ENCODE results near the gene ETFB.

ETFB gene

DNA sequence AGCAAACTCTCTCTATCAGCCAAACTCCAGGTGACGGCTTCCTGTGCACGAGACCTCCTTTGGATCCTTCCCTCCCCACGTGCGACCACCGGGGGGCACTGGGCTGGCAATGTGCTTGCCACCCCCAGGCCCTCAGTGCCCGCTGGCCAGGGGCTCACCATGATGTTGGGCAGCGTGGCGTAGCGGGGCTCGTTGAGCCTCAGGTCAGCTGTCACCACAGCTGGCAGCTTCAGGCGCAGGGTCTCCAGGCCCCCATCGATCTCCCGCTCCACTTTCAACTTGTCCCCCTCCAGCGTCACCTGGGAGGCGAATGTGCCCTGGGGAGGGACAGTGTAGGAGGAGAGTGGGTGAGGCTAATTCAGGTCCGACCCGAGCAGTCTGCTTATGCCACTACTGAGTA lies 19.4 kb downstream of the ETFB start:
- DNase-seq, result no peak

DNA sequence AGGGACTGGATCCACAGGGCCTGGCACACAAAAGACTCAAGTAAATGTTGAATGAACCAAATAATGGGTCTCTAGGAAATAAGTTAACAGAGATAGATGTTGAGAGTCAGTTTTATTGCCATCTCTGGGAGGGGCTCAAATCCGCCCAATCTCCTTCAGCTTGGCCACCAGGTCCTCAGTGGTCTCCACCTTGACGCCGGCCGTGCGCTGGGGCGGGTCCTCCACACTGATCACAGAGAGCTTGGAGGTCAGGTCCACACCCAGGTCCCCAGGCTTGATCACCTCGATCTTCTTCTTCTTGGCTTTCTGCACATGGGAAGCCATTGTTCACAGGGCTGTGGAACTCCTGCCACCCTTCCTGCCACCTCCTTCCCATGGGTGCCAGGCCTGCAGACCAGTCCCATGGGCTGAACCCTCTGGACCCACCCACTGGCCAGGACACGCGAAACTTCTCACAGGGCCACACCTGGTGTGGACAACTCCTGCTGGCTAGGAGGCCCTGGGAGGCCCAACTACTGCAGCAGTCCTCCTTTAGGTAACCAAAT lies 21.0 kb downstream of the ETFB start:
- DNase-seq, result no peak

DNA sequence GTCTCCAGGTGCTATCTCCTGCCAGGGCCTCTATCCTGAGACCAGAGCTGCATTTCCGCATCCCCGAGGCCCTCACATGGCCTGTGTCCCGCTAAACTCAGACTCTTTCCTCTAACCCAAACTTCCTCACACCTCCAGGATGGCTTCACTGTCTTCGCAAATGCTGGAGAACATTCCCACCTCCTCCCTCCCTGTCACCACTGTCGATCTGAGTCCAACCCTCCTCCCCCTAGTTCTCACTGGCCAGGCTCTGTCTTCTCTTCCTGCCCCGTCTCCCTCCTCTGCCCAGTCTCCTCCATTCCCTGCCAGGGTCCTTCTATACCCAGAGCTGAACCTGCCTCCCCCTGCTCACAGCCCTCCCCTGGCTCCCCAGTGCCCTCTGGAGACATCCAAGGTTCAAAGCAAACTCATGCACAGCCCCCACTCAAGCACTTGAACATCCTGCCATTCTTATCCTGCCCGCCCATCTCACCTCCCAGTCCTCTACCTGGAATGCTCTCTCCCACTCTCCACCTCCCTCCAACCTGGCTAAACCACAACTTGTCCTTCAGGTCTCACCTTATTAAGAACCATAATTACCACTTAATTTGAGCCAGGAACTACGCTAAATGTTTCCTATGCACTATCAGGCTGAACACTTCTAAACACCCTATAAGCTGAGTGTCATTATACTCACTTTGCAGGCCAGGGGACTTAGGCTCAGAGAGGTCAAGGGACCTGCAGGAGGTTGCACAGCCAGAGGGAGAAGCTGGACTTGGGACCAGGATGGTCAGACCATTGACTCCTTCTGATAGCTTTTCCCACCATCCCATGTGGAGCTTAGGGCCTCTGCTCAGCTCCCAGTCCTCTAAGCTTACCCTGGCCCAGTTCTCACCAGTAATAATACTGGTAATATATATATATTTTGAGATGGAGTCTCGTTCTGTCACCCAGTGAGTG lies 23.3 kb downstream of the ETFB start:
- no peak for DNase-seq

DNA sequence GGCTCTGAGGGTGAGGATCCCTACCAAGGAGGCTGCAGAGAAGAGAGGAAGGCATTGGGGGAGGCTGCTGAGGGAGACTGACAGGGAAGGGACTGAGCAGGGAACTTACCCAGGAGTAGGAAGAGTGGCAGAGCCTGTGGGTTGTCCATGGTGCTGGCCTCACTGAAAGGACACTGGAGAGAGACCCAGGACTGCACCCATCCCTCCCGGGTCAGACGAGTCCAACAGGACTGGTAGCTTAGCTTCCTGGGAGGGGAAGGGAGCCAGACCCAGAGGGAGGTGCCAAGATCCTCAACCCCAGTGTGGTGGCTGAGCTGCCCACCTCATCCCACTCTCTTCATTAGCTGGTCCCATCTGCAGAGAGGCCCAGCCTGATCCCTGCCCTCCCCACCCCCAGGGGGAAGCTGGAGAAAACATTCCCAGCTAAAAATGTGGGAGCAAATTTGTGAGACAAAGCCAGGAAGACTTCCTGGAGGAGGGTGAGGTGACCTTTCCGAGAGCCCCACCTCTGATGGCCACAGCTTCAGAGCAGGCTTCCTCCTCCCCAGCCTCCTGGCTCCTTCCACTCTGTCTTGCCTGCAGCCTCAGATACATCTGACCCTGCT lies 24.1 kb downstream of the ETFB start, which contains the start of gene VSIG10L:
Gene VSIG10L (minus strand): TSS at position 164 of the 605 bp plus-strand sequence. CDS start 15 bp downstream, at position 149.
- no peak for DNase-seq

DNA sequence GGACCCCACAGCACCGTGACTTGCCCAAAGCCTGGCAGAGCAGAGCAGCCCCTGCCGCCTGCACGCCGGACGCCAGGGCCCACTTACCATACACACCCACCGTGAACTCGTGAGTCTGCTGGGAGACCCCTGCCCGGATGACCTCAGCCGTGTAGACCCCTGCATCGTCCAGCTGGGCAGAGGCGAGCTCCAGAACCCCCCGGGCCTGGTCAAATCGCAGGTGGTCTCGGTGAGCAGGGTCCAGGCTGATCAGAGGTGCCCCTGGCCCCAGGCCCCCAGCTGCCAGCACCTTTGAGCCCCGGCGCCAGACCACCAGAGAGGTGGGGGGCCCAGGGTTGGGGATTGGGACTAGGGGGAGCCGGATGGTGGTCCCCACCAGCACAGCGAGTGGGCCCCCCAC lies 25.1 kb downstream of the ETFB start:
- no peak for DNase-seq

DNA sequence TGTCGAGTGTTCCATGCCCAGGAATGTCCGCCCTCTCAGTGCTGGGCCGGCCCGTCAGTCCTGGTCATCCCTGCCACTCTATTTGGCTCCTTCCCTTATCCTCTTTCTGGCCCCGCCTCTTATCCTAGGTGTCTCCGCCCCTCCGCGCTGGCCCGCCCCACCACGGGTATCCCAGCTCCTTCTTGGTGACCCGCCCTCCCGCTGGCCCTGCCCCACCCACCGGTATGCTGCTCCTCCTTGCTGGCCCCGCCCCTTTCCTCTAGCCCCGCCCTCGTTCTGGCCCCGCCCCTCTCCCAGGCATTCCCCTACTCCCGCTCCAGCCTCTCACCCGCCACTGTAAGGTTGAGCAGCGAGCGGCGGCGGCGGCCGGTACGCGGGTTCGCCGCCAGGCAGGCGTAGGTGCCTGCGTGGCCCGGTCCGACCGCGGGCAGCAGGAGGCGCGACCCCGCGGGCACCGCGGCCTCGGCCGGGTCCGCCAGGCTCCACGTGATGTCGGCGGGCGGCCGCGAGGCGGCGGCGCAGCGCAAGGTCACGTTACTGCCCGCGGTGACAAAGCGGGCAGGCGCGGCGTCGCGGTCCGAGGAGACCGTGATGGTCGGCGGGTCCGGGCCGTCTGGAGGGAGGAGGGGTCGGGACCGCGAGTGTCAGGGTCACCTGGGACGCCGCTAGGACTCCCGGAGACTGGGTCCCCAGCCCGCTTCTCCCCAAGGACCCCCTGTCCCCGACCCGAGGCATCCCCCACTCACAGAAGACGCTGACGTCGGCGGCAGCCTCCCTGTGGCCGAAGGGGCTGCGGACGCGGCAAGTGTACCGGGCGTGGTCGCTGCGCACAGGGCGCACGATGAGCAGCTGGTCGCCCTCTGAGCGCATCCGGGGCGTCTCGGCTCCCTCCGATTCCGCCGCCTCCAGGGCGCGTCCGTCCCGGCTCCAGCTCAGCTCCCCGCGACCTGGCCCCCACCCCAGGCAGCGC lies 26.2 kb downstream of the ETFB start:
- DNase-seq, result peak; percentile 93

DNA sequence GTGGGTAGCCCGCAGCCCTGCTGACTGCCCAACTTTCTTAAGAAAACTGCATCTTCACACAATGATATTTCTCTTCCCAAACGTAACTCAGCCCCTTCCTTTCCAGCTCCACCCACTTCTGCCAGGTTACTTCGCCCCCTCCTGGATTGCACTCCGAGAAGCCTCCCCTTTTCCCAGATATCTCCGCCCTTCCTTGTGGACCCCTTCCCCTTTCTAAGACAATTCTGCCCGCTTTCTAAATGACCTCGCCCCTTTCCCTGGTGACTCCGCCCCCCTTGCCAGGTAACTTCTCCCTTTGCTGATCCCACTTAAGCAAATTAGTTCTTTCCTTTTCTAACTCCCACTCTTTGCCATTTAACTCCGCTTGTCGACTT lies 26.9 kb downstream of the ETFB start:
- DNase-seq, result no peak

DNA sequence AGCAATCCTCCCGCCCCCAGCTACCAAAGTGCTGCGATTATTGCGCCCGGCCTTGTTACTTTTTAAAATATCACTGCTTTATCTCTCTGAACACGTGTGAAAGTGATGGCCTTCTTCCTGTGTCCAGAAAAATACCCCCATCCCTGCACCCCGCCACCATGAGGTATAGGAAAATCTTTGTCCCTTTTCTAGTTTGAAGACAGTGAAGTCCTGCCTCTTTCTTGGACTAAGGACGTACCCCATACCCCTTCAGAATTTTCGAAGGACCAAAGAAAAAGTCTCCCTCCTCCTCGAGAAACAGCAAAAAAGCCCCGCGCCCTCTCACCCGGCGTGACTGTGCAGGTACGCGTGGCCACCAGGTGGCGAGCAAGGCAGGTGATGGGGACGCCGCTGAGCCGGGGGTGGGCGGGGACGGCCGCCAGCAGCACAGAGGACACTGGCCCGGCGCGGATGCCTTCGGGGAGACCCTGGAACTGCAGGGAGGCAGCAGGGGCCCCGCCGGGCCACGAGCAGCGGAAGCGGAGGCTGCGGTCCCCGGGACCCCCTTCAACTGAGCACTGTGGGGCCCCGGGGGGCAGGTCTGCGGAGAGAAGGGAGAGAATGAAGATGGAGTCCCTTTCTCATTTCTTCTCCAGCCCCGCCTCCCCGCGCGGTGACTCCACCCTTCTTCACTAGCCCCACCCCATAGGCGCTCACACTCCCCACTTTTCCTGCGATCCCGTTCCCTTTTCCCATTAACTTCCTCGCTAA lies 27.4 kb downstream of the ETFB start:
- DNase-seq, result peak; percentile 81

DNA sequence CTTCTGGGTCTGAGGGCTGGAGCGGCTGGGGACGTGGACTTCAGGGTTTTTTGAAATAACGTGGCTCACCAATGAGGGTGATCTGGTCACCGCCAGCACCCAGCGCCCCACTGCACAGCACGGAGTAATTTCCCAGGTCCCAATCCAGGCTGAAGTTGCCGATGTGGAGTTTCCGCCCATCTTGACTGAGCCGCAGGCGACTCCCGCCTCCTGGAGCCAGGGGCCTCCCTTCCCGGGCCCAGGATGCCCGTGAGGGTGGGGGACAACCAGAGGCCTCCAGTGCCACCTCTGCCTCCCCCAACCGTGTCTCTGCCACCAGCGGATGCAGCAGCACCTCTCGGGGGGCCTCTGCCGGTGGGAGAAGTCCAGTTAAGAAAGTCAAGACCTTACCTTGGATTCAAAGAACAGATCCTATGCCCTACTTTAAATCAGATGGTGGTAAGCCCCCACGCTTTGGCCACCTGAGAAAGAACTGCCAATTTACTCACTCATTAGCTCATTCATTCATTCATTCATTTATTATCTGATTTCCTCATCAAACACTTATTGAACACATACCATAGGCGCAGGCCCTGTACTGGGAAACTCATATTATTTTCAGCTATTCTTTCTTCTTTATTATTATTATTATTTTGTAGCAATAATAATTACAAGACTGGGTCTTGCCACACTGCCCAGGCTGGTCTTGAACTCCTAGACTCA lies 28.2 kb downstream of the ETFB start:
- no peak for DNase-seq

DNA sequence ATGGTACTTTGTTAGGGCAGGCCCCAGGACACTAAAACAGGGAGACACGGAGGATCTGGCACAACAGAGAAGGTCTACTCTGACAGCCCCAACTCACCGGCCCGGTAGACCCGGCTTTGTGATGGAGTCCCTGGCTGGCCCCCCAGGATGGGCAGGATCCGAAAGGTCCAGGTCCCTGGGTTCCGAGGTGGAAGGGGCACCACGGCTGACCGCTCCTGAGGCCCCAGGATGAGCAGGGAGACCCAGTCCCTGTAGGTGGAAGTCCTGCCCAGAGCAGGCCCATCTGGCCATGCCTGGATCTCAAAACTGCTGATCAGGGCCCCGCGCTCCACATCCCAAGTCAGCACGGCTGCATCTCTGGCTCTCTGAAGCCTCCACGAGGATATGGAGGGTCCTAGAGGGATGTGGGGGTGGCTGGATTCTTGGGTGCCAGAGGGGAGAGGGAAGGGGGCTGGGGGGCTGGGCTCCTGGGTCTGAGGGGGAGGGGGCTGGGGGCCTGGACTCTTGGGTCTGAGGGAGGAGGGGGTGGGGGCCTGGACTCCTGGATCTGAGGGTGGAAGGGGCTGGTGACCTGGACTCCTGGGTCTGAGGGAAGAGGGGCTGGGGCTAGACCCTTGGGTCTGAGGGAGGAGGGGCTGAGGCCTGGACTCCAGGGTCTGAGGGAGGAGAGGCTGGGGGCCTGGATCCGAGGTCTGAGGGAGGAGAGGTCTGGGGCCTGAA lies 28.9 kb downstream of the ETFB start:
- DNase-seq, result no peak

DNA sequence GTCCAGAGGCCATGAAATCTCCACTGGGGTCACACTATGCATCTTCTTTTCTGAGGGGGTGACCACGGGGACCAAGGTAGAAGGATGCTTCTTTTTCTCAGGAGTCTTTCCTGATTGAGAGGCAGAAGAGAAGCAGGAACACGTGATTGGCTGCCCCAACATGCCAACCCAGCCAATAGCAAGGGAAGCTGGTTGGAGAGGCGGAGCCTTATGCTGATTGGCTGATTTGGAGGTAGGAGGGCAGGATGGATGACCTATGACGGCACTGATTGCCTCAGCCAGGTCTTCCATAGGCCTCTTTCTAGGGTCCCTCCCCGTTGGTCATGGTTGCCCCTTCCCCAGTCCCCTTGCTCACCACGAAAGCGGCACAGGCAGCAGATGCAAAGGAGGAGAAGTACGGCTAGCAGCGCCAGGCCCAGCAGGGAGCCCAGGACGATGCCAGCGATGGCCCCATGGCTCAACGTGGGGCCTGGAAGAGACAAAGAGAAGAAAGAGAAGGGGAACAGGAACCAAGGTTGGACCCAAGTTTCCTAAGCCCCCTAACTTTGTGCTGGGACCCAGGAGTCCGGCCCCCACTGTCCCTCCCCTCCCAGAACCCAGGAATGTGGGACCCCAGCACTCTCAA lies 32.2 kb downstream of the ETFB start:
- DNase-seq, result no peak

DNA sequence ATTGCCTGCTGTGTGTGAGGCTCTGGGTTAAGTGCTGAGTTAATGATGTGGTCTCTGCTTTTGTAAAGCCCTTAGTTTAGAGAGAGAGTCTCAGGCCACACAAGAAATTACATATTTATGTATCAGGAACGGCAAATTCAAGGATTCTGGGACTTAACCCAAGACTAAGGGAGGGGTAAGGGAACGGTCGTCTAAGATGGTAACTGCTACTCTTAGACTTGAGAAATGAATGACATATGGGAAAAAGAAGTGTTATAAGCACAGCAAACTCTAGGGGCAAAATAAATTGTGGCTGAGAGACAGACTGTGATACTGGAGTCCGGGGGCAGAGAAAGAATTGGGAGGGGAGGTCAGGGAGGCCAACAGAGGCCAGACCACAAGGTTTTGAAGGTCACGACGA lies 34.5 kb downstream of the ETFB start:
- no peak for DNase-seq

DNA sequence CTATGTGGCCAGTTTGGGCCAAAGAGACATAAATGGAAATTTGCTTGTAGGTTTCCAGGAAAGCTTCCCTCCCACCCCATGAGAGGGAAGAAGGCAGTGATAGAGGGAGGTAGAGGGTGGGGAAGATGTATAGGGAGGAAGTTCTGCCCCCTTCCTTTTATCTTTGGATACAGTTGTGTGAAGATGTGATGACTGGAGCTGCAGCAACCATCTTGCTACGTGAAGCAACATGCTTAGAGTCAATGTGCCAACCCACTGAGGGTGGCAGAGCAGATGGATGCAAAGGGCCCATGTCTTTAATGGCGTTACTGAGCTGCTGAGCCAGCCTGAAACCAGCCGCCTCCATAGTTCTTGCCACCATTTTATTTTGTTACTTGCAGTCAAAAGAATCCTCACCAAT lies 35.0 kb downstream of the ETFB start:
- no peak for DNase-seq

DNA sequence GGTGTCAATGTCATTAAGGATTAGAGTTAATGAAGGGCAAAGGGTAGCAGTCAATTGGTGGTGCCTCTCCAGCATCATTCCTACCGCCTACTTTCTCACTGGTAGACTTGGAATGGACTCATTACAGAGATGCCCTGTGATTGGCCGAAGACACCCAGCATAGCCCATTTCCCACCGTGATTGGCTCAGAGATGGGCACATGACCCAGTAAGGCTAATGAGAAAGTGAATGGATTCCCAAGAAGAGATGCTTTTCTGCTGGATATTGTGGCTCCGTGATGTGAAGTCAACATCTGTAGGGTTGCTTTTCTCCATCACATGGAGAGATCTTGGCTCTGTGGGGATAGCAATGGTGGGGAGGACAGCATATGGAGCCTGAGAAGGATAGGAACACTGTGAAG lies 35.8 kb downstream of the ETFB start:
- no peak for DNase-seq

DNA sequence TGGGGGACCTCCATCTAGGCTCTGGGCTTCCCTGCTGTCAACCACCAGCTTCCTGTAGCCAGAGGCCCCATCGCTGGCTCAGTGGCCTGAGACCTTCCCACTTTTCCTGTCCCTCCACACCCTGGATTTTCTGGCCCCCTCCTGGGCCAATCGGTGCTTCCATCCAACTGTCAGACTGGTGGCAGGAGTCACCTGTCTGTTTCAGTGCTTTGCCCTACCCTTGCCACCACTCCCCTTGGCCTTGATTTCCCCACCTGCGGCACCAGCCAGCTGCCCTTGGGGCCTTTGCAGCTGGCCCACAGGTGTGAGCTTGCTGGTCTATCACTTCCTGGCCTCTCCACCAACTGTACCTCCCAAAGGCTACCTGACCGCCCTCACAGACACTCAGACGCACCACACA lies 36.8 kb downstream of the ETFB start:
- DNase-seq, result no peak

DNA sequence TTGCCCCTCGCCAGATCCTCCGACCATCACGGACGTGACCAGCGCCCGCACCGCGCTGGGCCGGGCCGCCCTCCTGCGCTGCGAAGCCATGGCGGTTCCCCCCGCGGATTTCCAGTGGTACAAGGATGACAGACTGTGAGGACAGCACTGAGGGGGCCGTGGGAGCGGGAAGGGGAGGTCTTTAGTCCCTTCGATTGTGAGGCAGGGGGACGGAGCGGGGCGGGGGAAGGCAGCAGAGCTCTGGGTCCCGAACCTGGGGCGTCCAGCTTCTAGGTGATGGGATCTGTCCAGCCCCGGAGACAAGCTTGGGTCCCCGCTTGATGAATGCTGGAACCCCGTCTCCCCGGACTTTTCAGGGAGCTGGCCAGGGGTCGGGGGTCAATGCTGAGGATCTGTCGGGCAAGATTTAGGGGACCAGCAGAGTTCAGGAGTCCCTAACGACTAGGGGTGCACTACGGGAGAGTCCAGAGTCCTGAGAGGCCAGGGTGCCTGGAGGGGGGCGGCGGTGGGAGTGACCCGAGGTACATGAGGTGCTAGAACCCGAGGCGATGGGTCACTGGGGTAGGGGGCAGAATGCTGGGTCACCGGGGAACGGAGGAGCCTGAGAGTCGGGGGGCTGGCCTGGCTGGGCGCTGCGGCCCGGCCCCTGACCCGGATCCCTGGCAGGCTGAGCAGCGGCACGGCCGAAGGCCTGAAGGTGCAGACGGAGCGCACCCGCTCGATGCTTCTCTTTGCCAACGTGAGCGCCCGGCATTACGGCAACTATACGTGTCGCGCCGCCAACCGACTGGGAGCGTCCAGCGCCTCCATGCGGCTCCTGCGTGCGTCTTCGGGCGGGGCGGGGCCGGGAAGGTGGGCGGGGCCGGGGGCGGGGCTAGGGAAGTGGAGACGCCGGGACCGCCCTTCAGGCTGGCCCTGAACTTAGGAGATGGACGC lies 38.9 kb downstream of the ETFB start:
- DNase-seq, result peak; percentile 64

DNA sequence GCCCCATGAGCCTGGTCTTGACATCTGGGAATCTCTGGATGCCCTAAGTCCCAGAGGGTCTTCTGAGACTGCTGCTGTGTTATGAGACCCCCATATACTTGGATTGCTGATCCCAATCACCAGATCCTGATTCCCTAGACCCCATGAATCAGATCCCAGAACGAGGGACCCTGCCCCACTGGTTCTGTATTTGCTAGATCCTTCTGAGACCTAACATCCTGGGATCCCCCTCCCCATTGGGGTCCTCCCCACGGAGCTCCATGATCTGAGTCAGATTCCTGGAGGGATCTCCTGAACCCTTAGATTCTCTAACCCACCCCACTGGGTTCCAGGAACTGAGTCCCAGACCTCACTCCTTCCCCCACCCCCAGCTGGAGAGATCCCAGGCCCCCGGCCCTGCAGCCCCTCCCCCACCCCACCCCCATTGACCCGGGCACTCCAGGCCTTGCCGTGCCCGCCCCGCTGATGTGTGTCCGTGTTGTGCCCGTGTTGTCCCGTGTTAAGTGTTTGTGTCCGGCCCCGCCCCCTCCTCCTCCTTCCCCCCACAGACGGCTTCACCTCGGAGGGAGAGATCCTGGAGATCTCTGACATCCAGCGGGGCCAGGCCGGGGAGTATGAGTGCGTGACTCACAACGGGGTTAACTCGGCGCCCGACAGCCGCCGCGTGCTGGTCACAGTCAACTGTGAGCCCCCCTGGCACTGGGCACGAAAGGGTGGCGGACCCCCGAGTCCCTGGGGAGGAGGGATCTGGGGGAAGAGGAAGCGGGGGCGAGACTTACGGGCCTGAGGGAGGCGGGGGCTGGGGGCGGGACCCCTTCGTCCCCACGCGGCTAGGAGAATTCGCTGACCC lies 39.7 kb downstream of the ETFB start:
- DNase-seq, result no peak
